ENCODE data around the gene CTCF. TPM values are rescaled to one million over a fixed set of nuclear protein-coding genes. Genes with fewer than 3 reads are reported as not detected.

CTCF gene
- total and polyA plus RNA-seq, 2 donors (not counting 3 experiments of a cell fraction or from before 2014, with no cell fraction given), result 20.7 to 40.0 TPM

GRCh38 chr16:67605641-67606040 lies 43.3 kb downstream of the CTCF start:
- Histone ChIP-seq H3K9me1 (replicated peaks; ENCODE audit: control insufficient read depth, extremely low read depth, insufficient read depth, low read length) (no peaks in the 10 kb centered on the region), H2AFZ (ENCODE audit: low read depth, low read length) (no peak overlapping the region), H3K36me3 (ENCODE audit: control insufficient read depth in 2 of 2, extremely low read depth in 1 of 2, insufficient read depth in 2 of 2, low read length in 2 of 2) (peaks cover 0 to under 1% of the 10 kb centered on the region in 2 experiments), H3K27me3 (ENCODE audit: control insufficient read depth in 2 of 2, insufficient read depth in 2 of 2, low read length in 2 of 2) (no peaks in the 10 kb centered on the region), H3K9ac (replicated peaks; ENCODE audit: extremely low read depth, insufficient read depth, low read length) (no peak overlapping the region), H4K20me1 (replicated peaks; ENCODE audit: control insufficient read depth, extremely low read depth, insufficient read depth, low read length) (no peaks in the 10 kb centered on the region), H3K4me2 (ENCODE audit: insufficient read depth, low read length) (no peak overlapping the region), H3K4me1 (ENCODE audit: control insufficient read depth, extremely low read depth, insufficient read depth, low read length) (no peaks in the 10 kb centered on the region), H3K79me2 (ENCODE audit: control insufficient read depth, insufficient read depth, low read length) (peaks cover 32% of the 10 kb centered on the region), H3K9me3 (replicated peaks; ENCODE audit: control insufficient read depth, insufficient read depth, low read length) (no peaks in the 10 kb centered on the region), H3K4me3 (replicated peaks in 1 of 3; ENCODE audit: insufficient read depth in 1 of 3, low read depth in 1 of 3, low read length in 3 of 3) (no peak overlapping the region), H3K27ac (ENCODE audit: insufficient read depth, low read depth, low read length) (no peak overlapping the region)
- POLR2A ChIA-PET, result no interaction called here
- dilution Hi-C loops (cut with MboI; ENCODE audit: extremely low pct_ligation_motif_present, low sequenced_read_pairs), result no loop called here
- intact Hi-C loops (cut with micrococcal nuclease), result no loop called here
- DNase-seq (ENCODE audit: low read depth, low spot score) (no peak), FAIRE-seq (no peak)
- CTCF ChIA-PET, result no interaction called here
- TF ChIP-seq MYC (IDR thresholded peaks at IDR 0.05; ENCODE audit: low read depth, low read length) (no peak), CTCF (IDR thresholded peaks at IDR 0.05; ENCODE audit: extremely low read depth in 1 of 2, insufficient read depth in 1 of 2, low read depth in 1 of 2, low read length in 2 of 2) (no peak)
- BruUV-seq (replicated peaks), result no TSS peak

- Histone ChIP-seq H3K4me2 (ENCODE audit: insufficient read depth, low read length) (no peak overlapping the region), H3K27ac (ENCODE audit: insufficient read depth, low read depth, low read length) (no peak overlapping the region), H3K9ac (replicated peaks; ENCODE audit: extremely low read depth, insufficient read depth, low read length) (no peak overlapping the region), H4K20me1 (replicated peaks; ENCODE audit: control insufficient read depth, extremely low read depth, insufficient read depth, low read length) (no peaks in the 10 kb centered on the region), H3K4me3 (replicated peaks in 1 of 3; ENCODE audit: insufficient read depth in 1 of 3, low read depth in 1 of 3, low read length in 3 of 3) (no peak overlapping the region), H3K9me3 (replicated peaks; ENCODE audit: control insufficient read depth, insufficient read depth, low read length) (no peaks in the 10 kb centered on the region), H3K27me3 (ENCODE audit: control insufficient read depth in 2 of 2, insufficient read depth in 2 of 2, low read length in 2 of 2) (no peaks in the 10 kb centered on the region), H3K4me1 (ENCODE audit: control insufficient read depth, extremely low read depth, insufficient read depth, low read length) (no peaks in the 10 kb centered on the region), H3K79me2 (ENCODE audit: control insufficient read depth, insufficient read depth, low read length) (peaks cover 29% of the 10 kb centered on the region), H3K9me1 (replicated peaks; ENCODE audit: control insufficient read depth, extremely low read depth, insufficient read depth, low read length) (no peaks in the 10 kb centered on the region), H2AFZ (ENCODE audit: low read depth, low read length) (no peak overlapping the region), H3K36me3 (ENCODE audit: control insufficient read depth in 2 of 2, extremely low read depth in 1 of 2, insufficient read depth in 2 of 2, low read length in 2 of 2) (peaks cover 8 to 9% of the 10 kb centered on the region in 2 experiments)
- intact Hi-C loops (cut with micrococcal nuclease) (no loop called here), dilution Hi-C loops (cut with MboI; ENCODE audit: extremely low pct_ligation_motif_present, low sequenced_read_pairs) (no loop called here)
- FAIRE-seq (no peak), DNase-seq (ENCODE audit: low read depth, low spot score) (no peak)
- BruUV-seq (replicated peaks), result no TSS peak
- no peak for TF ChIP-seq POLR2A (IDR thresholded peaks at IDR 0.05; ENCODE audit: low read depth, low read length)
- no peak for TF ChIP-seq GATA2 (IDR thresholded peaks at IDR 0.05; ENCODE audit: insufficient read depth, insufficient read length, low read depth, low read length)
- no peak for TF ChIP-seq EZH2 (IDR thresholded peaks at IDR 0.05; ENCODE audit: borderline replicate concordance, low read depth, low read length, severe bottlenecking)
- no peak for TF ChIP-seq JUN (IDR thresholded peaks at IDR 0.05; ENCODE audit: borderline replicate concordance, insufficient read depth, insufficient read length, low read depth)
- CTCF ChIA-PET, result no interaction called here
- POLR2A ChIA-PET, result no interaction called here
These were observed 44.3 kb downstream of the CTCF start for GRCh38 chr16:67606632-67607031.

Data from endothelial cell of umbilical vein (primary cell).